ENCODE data around the gene FNIP1. TPM values are rescaled to one million over a fixed set of nuclear protein-coding genes. Genes with fewer than 3 reads are reported as not detected.

Gene FNIP1
- total RNA-seq, 1 donor from 2014 or later, result 33.8 TPM

DNA sequence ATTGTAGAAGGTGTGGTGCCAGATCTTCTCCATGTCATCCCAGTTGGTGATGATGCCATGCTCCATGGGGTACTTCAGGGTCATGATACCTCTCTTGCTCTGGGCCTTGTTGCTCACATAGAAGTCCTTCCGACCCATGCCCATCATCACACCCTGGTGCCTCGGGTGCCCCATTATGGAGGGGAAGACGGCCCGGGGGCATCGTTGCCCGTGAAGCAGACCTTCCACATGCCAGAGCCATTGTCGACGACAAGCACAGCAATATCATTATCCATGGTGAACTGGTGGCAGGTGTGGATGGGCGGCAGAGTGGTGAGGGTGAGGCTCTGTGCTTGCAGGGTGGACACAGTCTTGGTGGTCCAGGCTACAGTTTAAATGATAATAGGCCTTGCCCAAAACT lies 137.0 kb downstream of the FNIP1 start:
- ATAC-seq, result no peak
- intact Hi-C loops (cut with micrococcal nuclease), result no loop called here
- DNase-seq, result no peak

DNA sequence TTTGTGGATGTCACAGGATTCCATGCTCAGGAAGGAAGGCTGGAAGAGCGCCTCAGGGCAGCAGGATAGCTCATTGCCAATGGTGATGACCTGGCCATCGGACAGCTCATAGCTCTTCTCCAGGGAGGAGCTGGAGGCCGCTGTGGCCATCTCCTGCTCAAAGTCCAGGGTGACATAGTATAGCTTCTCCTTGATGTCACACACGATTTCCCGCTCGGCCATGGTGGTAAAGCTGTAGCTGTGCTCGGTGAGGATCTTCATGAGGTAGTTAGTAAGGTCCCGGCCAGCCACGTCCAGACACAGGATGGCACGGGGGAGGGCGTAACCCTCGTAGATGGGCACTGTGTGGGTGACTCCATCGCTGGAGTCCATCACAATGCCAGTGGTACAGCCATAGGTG lies 137.5 kb downstream of the FNIP1 start:
- no peak for ATAC-seq
- DNase-seq, result no peak
- intact Hi-C loops (cut with micrococcal nuclease), result no loop called here

DNA sequence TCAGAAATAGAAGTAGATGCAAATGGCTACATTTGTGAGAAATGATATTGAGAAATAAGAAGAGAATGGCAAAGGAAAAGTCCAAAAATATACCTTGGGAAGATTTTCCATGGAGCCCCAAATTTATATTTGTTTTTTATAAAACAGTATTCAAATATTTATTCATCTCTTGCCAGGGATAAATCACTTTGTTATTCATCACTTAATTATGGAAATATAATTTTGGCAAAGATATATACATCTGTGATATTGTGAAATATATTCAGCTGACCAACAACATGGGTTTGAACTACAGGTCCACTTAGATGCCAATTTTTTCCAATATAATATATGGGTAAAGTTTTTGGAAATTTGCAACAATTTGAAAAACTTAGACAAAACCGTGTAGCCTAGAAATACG lies 142.0 kb downstream of the FNIP1 start:
- ATAC-seq, result no peak
- no peak for DNase-seq
- intact Hi-C loops (cut with micrococcal nuclease), result no loop called here

DNA sequence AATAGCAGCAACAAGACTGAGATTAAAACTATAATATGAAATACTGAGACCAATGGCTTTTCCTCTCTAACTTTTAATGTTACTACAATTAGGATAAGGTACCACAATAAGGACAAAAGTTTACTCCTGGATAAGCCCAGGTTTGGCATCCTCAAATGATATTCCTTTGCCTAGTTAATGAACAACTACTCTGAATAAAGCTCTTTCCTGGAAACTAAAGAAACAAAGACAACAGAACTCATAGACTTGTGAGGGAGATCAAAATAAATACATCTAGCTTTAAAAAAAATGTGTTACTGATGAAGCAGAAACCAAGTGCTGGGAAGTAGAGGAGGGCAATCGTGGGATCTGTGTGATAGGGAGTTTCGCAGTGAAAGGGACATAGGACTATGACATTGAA lies 142.5 kb downstream of the FNIP1 start:
- DNase-seq (no peak), ATAC-seq (no peak)
- intact Hi-C loops (cut with micrococcal nuclease), result no loop called here

DNA sequence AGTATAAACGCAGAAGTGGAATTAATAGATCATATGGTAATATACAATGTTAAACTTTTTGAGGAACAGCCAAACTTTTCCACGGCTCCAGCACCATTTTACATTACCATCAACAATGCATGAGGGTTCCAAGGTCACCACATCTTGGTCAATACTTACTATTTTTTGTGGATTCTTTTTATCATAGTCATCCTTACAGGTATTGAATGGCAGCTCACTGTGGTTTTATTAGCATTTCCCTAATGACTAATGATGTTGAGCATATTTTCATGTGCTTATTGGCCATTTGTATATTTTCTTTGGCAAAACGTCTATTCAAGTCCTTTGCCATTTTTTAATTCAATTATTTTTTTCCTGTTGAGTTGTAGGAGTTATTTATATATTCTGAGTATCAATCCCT lies 147.7 kb downstream of the FNIP1 start:
- intact Hi-C loops (cut with micrococcal nuclease), result no loop called here
- ATAC-seq (no peak), DNase-seq (no peak)

DNA sequence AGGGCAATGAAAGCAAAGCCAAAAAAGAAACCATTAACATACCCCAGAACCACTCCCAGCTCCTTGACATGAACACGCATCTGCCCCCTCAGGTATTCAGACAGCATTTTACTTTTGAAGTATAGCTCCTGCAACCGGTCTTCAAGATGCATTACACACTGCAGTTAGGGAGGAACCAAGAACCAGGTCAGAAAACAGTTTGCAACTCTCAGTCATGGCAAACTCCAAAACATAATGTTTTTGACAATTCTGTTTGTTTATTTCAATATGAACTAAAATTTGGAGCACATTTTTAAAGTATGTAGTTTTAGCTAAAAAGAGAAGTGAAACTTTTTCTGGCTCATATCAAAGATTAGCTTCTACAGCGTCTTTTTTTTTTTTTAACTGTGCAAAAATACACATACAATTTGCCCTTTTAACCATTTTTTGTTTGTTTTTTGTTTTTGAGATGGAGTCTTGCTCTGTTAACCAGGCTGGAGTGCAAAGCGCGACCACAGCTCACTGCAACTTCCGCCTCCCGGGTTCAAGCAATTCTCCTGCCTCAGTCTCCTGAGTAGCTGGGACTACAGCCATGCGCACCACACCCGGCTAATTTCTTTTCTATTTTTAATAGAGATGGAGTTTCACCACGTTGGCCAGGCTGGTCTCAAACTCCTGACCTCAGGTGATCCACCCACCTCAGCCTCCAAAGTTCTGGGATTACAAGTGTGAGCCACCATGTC lies 149.6 kb downstream of the FNIP1 start:
- ATAC-seq, result no peak
- DNase-seq, result no peak
- intact Hi-C loops (cut with micrococcal nuclease), result no loop called here

DNA sequence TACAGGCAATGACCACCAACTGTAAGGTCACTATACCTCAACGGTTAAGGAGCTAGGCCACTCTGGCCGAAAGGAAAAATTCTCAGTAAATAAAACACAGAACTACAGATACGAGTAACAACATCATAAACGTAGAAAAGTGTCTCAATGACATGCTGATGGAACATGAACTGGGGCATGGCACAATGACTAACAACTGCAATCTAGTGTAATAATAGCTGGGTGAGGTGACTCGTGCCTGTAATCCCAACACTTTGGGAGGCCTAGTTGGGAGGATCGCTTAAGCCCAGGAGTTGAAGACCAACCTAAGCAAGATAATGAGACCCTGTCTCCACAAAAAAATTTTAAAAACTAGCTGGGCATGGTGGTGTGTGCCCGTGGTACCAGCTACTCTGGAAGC lies 152.0 kb downstream of the FNIP1 start:
- intact Hi-C loops (cut with micrococcal nuclease), result no loop called here

DNA sequence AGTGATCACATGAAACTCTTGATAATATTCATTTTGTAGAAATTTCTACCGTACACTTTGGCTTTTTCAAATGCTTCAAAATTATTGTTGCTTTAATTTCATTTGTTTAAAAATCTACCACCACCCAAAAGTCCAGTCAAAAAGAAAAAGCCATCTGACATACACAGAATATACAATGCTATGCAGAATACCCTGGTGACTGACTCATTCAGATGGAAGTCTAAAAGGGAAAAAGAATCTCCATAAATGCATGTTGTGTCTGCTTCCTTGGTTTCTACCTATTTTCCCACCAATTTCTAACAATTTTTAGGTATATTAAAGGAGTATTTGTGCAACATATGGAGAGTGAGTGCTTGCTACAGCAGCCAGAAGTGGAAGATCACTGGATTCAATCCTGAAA lies 152.4 kb downstream of the FNIP1 start:
- ATAC-seq (no peak), DNase-seq (no peak)
- intact Hi-C loops (cut with micrococcal nuclease), result no loop called here

More for the DNA sequence above, 152.0 kb downstream of the FNIP1 start:
- no peak for ATAC-seq
- no peak for DNase-seq

DNA sequence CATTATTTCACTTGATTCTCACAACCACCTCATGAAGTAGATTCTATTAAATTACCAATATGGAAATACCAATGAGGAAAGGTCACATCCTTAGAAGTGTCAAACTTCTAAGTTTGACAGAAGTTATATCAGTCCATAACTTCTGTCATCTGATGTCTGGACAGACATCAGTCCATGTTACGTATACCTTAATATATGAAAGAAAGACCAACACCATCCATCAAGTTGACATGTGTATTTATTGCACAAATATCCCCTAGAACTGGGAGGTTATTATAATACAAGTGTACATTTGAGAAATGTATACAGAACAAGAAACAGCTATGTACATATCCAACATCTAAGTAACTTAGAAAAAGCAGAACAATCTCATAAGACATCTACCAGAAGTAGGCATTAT lies 155.3 kb downstream of the FNIP1 start:
- intact Hi-C loops (cut with micrococcal nuclease), result no loop called here
- DNase-seq, result no peak
- ATAC-seq, result no peak

DNA sequence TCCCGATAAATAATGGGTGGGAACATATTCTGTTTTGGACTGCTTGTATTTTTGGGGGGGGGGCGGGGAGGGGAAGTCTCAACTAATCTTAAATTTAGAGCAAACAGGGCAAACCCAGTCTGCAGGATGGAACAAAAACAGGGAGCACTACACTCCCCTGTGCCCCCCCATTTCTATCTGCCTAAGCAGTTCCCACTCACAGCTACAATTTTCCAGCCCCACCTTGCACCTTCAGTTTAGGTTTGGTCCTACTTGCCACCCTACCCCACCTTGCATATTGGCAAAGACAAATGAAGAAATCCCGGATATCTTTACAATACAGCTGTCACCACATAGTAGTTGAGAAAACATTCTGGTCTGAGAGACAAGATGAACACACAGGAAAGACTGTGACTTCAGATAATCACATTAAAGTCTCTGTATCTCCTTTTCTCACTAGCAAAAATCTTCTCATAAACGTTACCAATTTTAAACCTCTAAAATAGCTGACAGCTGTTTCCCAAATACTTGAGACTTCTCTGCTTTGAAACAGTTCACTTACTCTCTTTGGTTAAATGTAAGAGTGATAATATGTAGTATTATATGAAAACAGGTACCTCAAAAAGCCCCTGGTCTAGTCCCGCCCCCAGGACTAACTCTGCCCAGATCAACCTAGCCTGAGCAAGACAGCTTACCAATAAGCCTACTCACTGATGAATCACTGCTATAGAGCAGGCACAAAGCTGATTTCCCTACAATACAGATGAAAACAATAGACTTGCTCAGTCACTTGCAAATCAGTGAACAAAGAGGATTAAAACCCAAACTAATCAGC lies 156.6 kb downstream of the FNIP1 start:
- DNase-seq (no peak), ATAC-seq (no peak)
- intact Hi-C loops (cut with micrococcal nuclease), result no loop called here

DNA sequence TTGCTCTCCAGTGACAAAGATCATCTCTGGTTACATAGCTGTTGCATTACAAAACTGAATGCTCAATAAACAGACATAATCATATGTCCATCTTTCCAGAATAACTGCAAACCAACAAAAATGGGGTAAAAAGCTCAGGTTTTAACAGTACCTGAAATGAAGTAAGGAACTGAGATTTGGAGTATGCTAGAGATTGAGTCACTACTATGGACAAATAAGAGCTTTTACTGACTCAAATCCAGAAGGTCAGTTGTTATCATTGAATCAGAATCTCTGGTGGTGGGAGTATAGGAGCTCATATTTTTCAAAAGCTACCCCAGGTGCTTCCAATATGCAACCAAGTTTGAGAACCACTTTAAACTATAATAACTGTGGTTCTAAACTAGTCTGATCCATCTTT lies 157.7 kb downstream of the FNIP1 start:
- intact Hi-C loops (cut with micrococcal nuclease), result loop anchor here (10.0 kb wide), 1 partner anchor 156 kb away; the partner anchor contains the start of gene FNIP1
- DNase-seq (no peak), ATAC-seq (no peak)

DNA sequence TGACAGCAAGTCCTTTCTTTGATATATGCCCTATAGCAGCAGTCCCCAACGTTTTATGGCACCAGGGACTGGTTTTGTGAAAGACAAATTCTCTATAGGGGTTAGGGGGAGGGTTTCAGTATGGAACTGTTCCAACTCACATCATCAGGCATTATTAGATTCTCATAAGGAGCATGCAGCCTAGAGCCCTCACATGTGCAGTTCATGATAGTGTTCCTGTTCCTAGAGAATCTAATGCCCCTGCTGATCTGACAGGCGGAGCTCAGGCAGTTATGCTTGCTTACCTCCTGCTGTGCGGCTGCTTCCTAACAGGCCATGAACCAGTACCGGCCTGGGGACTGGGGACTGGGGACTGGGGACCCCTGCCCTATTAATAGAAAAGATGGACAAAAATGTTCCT lies 159.1 kb downstream of the FNIP1 start:
- DNase-seq, result no peak
- intact Hi-C loops (cut with micrococcal nuclease), result loop anchor here (10.0 kb wide), 1 partner anchor 157 kb away; the partner anchor contains the start of gene FNIP1
- ATAC-seq, result no peak

DNA sequence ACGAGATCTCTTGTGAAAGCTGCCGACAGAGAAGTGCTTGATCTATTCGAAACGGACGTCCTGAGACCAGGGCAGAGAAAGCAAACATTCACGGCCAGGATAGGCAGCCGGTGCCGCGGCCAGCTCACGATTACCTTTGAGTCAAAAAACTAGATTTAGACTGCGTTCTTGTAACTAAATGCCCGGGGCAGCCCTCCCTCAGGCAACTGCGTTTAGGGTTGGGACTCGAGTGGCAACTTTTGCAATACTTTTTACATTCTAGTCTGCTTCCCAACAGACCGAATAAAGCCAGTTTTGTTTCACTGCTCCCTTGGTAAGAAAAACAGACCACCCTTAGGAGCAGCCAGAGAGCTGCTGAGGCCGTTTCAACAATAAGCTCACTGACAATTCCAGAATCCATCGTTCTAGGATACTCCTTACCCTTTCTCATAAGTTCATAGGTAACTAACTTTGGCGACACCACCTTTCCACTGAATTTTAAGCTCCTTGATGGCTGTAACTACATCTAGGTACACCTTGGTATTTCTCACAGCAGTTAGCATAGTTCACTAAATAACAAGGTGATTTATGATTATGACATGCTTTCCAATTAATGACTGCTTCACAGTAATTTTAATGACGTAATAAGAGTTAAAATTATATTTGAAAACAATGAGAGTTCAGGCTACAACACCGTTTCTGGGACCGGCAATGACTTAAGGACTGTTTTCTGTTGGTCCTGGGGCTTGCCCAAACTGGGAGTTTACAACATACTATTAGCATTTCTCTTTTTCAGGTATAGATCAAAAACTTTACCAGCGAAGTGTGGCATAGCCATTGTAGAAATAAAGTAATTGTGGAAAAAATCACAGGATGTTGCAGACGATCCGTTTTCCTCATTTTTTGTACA lies 160.9 kb downstream of the FNIP1 start:
- DNase-seq (no peak), ATAC-seq (peak; percentile 3)
- intact Hi-C loops (cut with micrococcal nuclease), result loop anchor here (10.0 kb wide), 1 partner anchor 159 kb away; the partner anchor contains the start of gene FNIP1

DNA sequence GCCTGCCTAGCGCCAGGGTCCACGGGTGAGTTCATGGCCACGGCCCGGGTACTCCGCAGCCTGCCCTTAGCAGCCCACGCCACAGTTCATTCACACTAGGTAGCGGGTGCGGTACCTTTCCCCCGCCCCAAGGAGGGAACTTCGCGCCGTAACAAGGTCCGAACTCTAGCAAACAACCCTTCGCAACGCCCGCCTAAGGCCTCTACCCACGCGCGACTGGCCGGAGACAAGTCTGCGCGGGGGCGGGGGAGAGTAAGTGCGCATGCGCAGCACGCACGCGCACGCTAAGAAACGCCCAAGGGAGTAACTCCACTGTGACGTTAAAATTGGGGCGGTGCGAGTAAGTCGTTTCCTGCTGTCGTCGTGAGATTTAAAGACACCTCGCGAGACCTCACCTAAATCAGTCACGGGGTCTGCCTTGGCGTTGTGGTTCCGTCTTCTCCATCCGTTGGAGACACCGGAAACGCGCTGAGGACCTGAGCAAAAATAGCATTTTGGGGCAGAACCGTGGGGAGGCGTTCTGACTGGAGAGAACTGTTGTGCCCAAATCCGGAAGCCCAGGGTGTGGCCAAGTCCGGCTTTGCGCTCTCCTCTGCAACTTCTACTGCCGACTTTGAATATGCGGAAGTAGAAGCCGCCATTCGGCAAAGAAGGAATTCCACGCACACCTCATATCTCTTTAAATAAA lies 161.7 kb downstream of the FNIP1 start, which contains the start of gene RAPGEF6:
TSS of gene RAPGEF6 (minus strand) at position 234 of the 688 bp plus-strand sequence. CDS start at position 35, 199 bp downstream.
- intact Hi-C loops (cut with micrococcal nuclease), result loop anchor here (10.0 kb wide), 1 partner anchor 160 kb away; the partner anchor contains the start of gene FNIP1
- DNase-seq (peak; percentile 98), ATAC-seq (peak; percentile 97)

DNA sequence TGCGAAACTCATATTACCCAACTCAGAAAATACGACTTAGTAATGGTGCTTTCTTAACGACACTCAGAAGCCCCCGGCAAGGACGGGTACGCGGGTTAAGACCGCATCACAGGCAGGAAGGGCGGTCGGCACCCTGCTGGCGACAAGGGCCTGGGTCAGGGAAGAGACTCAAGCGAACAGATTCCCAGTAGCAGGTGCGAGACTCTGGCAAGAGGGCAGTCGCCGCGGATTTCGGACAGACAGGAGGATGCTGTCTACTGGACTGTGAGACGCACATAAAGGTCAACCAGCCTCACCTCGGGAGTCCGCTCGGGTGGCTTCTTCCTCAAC lies 162.2 kb downstream of the FNIP1 start:
- intact Hi-C loops (cut with micrococcal nuclease), result loop anchor here (10.0 kb wide), 1 partner anchor 160 kb away; the partner anchor contains the start of gene FNIP1
- DNase-seq, result no peak

DNA sequence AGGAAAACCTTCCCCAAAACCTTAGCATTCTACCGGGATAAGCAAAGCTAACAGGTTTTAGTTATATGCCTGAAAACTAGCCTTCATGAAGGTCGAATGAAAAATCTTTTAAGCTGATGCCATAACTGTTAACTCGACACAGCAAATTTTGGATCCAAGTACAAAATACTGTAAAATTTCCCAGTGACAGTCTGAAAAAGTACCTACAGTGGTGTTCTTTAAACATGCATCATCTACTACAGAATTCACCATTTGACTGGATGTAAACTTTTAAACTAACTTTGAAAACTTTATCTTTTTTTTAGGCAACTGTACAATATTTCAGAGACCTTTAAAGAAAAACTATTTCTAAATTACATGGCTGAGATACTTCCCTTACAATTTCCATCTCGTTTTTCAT lies 162.6 kb downstream of the FNIP1 start:
- ATAC-seq, result no peak
- DNase-seq, result no peak
- intact Hi-C loops (cut with micrococcal nuclease), result loop anchor here (10.0 kb wide), 1 partner anchor 161 kb away; the partner anchor contains the start of gene FNIP1

More for the DNA sequence above, 162.2 kb downstream of the FNIP1 start:
- ATAC-seq, result peak; percentile 42

DNA sequence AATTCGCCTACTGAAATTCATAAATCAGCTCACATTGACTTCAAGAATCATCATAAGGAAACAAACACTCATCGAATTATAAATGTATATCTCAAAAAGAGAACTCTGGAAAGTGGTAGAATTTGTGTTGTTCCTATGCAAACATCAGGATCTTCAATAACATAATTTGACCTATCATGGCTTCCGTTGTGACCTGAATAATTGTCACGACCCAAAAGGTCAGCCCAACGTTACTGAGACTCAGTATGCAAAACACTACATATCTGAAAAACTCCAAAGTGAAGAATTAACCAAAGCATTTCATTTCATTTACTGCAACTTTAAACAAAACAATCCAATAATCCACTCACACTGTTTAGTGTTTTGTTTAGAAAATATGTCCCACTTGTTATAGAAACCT lies 163.0 kb downstream of the FNIP1 start:
- ATAC-seq, result no peak
- intact Hi-C loops (cut with micrococcal nuclease), result loop anchor here (10.0 kb wide), 1 partner anchor 161 kb away; the partner anchor contains the start of gene FNIP1
- no peak for DNase-seq

DNA sequence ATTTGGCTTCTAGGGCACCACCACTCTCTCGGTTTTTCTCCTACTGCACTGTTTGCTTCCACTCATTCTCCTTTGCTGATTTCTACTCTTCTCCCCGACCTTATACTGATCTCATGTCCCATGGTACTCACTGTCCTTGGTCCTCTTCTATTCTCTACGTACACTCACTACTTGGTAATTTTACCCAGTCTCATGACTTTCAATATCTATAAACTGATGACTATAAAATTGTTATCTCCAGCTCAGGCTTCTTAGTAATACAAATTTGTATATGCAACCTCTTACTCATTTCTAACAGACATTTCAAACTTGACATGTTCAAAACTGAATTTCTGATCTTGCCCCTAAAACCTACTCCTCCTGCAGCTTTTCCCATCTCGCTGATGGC lies 165.9 kb downstream of the FNIP1 start:
- no peak for ATAC-seq
- intact Hi-C loops (cut with micrococcal nuclease), result loop anchor here (10.0 kb wide), 1 partner anchor 164 kb away; the partner anchor contains the start of gene FNIP1

More for the DNA sequence above, 165.9 kb downstream of the FNIP1 start:
- no peak for DNase-seq
